Measurements from ENCODE around the gene GPR31. TPM values are rescaled to one million over a fixed set of nuclear protein-coding genes. Genes with fewer than 3 reads are reported as not detected.
"Not testable (repeated sequence)": the region's sequence is repeated elsewhere in the genome, so short reads cannot be mapped to it uniquely, and the experiment has no call there.

GPR31 gene
- total and polyA plus RNA-seq, 4 donors: not detected

DNA sequence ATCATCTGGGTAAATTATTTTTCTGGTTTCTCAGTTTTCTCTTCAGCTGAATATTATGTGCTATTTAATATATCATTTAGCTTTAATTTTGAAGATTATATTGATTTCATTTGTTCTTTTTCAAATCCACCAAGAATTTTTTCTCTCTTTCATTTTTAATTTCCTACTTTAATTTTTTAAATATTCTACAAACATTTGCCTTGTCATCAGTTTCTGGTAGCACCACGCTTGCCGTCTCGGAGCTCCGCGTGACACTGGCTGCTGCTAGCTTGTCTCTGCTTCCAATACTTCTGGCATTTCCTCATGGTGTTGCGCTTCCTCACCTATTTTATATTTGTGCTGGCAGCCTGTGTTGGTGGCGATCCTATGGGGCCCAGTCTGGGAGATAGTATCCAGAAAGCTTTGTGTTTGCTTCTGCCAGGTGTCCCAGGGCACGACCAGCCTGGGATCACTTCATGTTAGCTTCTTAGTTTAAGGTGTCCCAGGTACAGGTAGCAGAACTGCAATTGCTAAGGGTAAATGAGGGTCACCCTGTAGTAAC is 33.3 kb upstream of the GPR31 start:
- WGBS (ENCODE audit: insufficient coverage): 90% methylated on average over 7 of the region's 8 CpGs
- not testable (repeated sequence) for H3K27me3 ChIP-seq (ENCODE audit: control insufficient read depth, insufficient read depth, low read length); H3K27ac ChIP-seq (ENCODE audit: low read depth, low read length); H3K36me3 ChIP-seq (ENCODE audit: control insufficient read depth, insufficient read depth, low read length); H3K4me3 ChIP-seq (ENCODE audit: low read depth, low read length); H3K9me3 ChIP-seq (ENCODE audit: control insufficient read depth, insufficient read depth, low read length); H3K4me1 ChIP-seq (ENCODE audit: control insufficient read depth, insufficient read depth, low read length); DNase-seq (ENCODE audit: low read depth in 4 of 6, low spot score in 6 of 6)

DNA sequence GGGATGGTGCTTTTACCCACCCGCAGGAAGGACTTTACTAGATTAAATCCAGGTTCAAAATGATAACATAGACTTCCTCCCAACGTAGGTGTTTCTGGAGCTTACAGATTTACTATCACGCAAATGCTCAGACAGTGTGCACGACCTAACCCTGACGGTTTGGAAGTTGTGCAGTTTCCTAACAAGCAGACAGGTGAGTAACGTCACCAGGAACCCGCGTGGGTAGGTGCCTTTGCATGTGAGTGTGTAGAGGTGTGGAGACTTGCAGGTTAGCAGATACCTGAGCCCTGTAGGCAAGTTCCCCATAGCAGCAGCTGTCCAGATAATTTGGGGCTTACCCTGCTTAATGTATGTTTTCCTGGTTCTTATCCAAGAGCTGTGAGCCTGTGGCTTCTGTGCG is 29.5 kb upstream of the GPR31 start:
- not testable (repeated sequence) for DNase-seq (ENCODE audit: low read depth in 4 of 6, low spot score in 6 of 6); H3K36me3 ChIP-seq (ENCODE audit: control insufficient read depth, insufficient read depth, low read length); H3K27me3 ChIP-seq (ENCODE audit: control insufficient read depth, insufficient read depth, low read length); H3K4me3 ChIP-seq (ENCODE audit: low read depth, low read length); H3K9me3 ChIP-seq (ENCODE audit: control insufficient read depth, insufficient read depth, low read length); H3K27ac ChIP-seq (ENCODE audit: low read depth, low read length); H3K4me1 ChIP-seq (ENCODE audit: control insufficient read depth, insufficient read depth, low read length)
- WGBS (ENCODE audit: insufficient coverage): 75% methylated on average over 5 of the region's 9 CpGs

- H3K27ac ChIP-seq (ENCODE audit: low read depth, low read length); H3K9me3 ChIP-seq (ENCODE audit: control insufficient read depth, insufficient read depth, low read length); H3K4me1 ChIP-seq (ENCODE audit: control insufficient read depth, insufficient read depth, low read length); H3K4me3 ChIP-seq (ENCODE audit: low read depth, low read length); H3K36me3 ChIP-seq (ENCODE audit: control insufficient read depth, insufficient read depth, low read length); H3K27me3 ChIP-seq (ENCODE audit: control insufficient read depth, insufficient read depth, low read length): not testable (repeated sequence)
- 50% methylated on average over 2 of the region's 3 CpGs for WGBS (ENCODE audit: insufficient coverage)
- DNase-seq (ENCODE audit: low read depth in 4 of 6, low spot score in 6 of 6): peak in 1 of 6 donors; percentile 39
Observed at GRCh38 chr6:167185101-167185500, 27.3 kb upstream of the GPR31 start.

GRCh38 chr6:167182913-167183314 is 25.1 kb upstream of the GPR31 start:
- DNase-seq (ENCODE audit: low read depth in 4 of 6, low spot score in 6 of 6); H3K27me3 ChIP-seq (ENCODE audit: control insufficient read depth, insufficient read depth, low read length); H3K4me3 ChIP-seq (ENCODE audit: low read depth, low read length); H3K9me3 ChIP-seq (ENCODE audit: control insufficient read depth, insufficient read depth, low read length); H3K36me3 ChIP-seq (ENCODE audit: control insufficient read depth, insufficient read depth, low read length); H3K27ac ChIP-seq (ENCODE audit: low read depth, low read length); H3K4me1 ChIP-seq (ENCODE audit: control insufficient read depth, insufficient read depth, low read length): not testable (repeated sequence)
- no CpG with 5 or more reads among the region's 8 CpGs for WGBS (ENCODE audit: insufficient coverage)

DNA sequence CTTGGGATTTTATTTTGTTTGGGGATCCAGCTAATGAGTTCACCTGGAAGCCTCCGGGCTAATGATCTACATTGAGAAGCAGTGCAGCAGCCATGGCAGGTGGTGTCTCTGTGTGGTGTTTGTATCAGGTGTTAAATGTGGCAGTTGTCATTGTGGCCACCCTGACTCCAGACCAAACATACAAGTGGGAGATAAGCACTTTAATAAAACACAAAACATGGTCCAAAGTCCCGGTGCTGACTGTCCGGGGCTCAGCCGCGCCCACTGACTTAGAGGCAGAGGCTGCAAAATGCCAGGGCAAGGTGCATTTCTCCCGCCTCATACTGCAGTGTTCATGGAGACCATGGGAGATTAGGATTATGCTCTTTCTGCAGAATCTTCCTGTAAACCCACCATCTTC is 23.6 kb upstream of the GPR31 start:
- not testable (repeated sequence) for DNase-seq (ENCODE audit: low read depth in 4 of 6, low spot score in 6 of 6); H3K36me3 ChIP-seq (ENCODE audit: control insufficient read depth, insufficient read depth, low read length); H3K27ac ChIP-seq (ENCODE audit: low read depth, low read length); H3K4me3 ChIP-seq (ENCODE audit: low read depth, low read length); H3K4me1 ChIP-seq (ENCODE audit: control insufficient read depth, insufficient read depth, low read length); H3K27me3 ChIP-seq (ENCODE audit: control insufficient read depth, insufficient read depth, low read length); H3K9me3 ChIP-seq (ENCODE audit: control insufficient read depth, insufficient read depth, low read length)
- no CpG with 5 or more reads among the region's 6 CpGs for WGBS (ENCODE audit: insufficient coverage)

GRCh38 chr6:167180086-167180485 is 22.3 kb upstream of the GPR31 start:
- WGBS (ENCODE audit: insufficient coverage): no CpG with 5 or more reads among the region's 8 CpGs

GRCh38 chr6:167178896-167179655 is 21.3 kb upstream of the GPR31 start:
- H3K4me3 ChIP-seq (ENCODE audit: low read depth, low read length); H3K27me3 ChIP-seq (ENCODE audit: control insufficient read depth, insufficient read depth, low read length); H3K36me3 ChIP-seq (ENCODE audit: control insufficient read depth, insufficient read depth, low read length); H3K27ac ChIP-seq (ENCODE audit: low read depth, low read length); H3K9me3 ChIP-seq (ENCODE audit: control insufficient read depth, insufficient read depth, low read length); H3K4me1 ChIP-seq (ENCODE audit: control insufficient read depth, insufficient read depth, low read length); DNase-seq (ENCODE audit: low read depth in 4 of 6, low spot score in 6 of 6): not testable (repeated sequence)
- no CpG with 5 or more reads among the region's 31 CpGs for WGBS (ENCODE audit: insufficient coverage)

More at GRCh38 chr6:167180086-167180485, 22.3 kb upstream of the GPR31 start:
- not testable (repeated sequence) for H3K9me3 ChIP-seq (ENCODE audit: control insufficient read depth, insufficient read depth, low read length); H3K27ac ChIP-seq (ENCODE audit: low read depth, low read length); DNase-seq (ENCODE audit: low read depth in 4 of 6, low spot score in 6 of 6); H3K27me3 ChIP-seq (ENCODE audit: control insufficient read depth, insufficient read depth, low read length); H3K36me3 ChIP-seq (ENCODE audit: control insufficient read depth, insufficient read depth, low read length); H3K4me3 ChIP-seq (ENCODE audit: low read depth, low read length); H3K4me1 ChIP-seq (ENCODE audit: control insufficient read depth, insufficient read depth, low read length)

DNA sequence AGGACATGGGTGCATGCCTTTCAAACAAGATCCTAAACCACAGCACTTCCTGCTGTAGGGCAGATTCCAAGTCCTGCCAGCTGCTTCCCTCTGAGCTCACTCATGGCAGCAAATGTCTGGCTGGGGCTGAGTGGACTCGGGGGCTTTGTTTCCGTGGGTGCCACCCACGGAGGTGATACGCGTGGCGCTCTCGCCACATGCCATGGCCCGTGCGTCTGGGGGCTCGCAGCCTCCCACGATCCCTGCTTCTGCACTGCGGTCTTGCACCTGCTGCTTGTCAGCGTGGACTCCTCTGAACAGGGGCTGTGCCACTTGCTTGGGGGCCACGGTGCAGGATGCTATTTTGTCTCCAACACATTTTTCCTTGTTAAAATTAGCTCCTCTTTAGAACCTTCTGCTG is 19.5 kb upstream of the GPR31 start:
- not testable (repeated sequence) for H3K4me1 ChIP-seq (ENCODE audit: control insufficient read depth, insufficient read depth, low read length); DNase-seq (ENCODE audit: low read depth in 4 of 6, low spot score in 6 of 6); H3K27ac ChIP-seq (ENCODE audit: low read depth, low read length); H3K9me3 ChIP-seq (ENCODE audit: control insufficient read depth, insufficient read depth, low read length); H3K36me3 ChIP-seq (ENCODE audit: control insufficient read depth, insufficient read depth, low read length); H3K27me3 ChIP-seq (ENCODE audit: control insufficient read depth, insufficient read depth, low read length); H3K4me3 ChIP-seq (ENCODE audit: low read depth, low read length)
- no CpG with 5 or more reads among the region's 14 CpGs for WGBS (ENCODE audit: insufficient coverage)

DNA sequence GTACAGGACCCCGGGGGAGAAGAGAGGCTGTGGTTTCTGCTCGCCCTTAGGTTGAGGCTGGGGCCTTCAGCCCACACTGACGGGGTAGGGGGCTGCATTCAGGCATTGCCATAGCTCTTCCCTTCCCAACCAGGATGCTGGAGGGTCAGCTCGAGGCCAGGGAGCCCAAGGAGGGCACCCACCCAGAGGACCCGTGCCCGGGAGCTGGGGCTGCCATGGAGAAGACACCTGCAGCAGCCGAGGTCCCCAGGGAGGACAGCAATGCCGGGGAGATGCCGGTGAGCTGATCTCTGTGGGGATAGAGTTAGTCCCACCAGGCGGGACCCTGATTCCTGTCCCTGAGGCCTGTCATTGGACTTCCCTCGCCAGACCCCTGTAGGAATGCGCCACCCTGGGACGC is 14.2 kb upstream of the GPR31 start:
- H3K27me3 ChIP-seq (ENCODE audit: control insufficient read depth, insufficient read depth, low read length); H3K27ac ChIP-seq (ENCODE audit: low read depth, low read length); H3K36me3 ChIP-seq (ENCODE audit: control insufficient read depth, insufficient read depth, low read length); H3K4me3 ChIP-seq (ENCODE audit: low read depth, low read length); DNase-seq (ENCODE audit: low read depth in 4 of 6, low spot score in 6 of 6); H3K9me3 ChIP-seq (ENCODE audit: control insufficient read depth, insufficient read depth, low read length); H3K4me1 ChIP-seq (ENCODE audit: control insufficient read depth, insufficient read depth, low read length): not testable (repeated sequence)
- 95% methylated on average over 4 of the region's 13 CpGs for WGBS (ENCODE audit: insufficient coverage)

- DNase-seq (ENCODE audit: low read depth in 4 of 6, low spot score in 6 of 6); H3K36me3 ChIP-seq (ENCODE audit: control insufficient read depth, insufficient read depth, low read length); H3K27me3 ChIP-seq (ENCODE audit: control insufficient read depth, insufficient read depth, low read length); H3K9me3 ChIP-seq (ENCODE audit: control insufficient read depth, insufficient read depth, low read length); H3K27ac ChIP-seq (ENCODE audit: low read depth, low read length); H3K4me1 ChIP-seq (ENCODE audit: control insufficient read depth, insufficient read depth, low read length); H3K4me3 ChIP-seq (ENCODE audit: low read depth, low read length): not testable (repeated sequence)
- 96% methylated on average over 7 of the region's 11 CpGs for WGBS (ENCODE audit: insufficient coverage)
Observed at GRCh38 chr6:167171300-167171699, 13.5 kb upstream of the GPR31 start.

All from spinal cord (tissue), 10 donors.